Skeletal muscle cell (primary cell): ENCODE measurements around the gene SURF1.
"Not testable (repeated sequence)": the region's sequence is repeated elsewhere in the genome, so short reads cannot be mapped to it uniquely, and the experiment has no call there.

Source experiments
- DNase-seq: peaks from one replicate; pipeline ENCODE4 v3.0.0-alpha.2; 2010; ENCODE audit warnings: low read depth
- H3K4me3 ChIP-seq: 2 replicates; pipeline ENCODE4 v1.5.1; 2011; ENCODE audit warnings: low read depth, mild to moderate bottlenecking, control low read depth, low read length, moderate library complexity

The SURF1 gene

DNA sequence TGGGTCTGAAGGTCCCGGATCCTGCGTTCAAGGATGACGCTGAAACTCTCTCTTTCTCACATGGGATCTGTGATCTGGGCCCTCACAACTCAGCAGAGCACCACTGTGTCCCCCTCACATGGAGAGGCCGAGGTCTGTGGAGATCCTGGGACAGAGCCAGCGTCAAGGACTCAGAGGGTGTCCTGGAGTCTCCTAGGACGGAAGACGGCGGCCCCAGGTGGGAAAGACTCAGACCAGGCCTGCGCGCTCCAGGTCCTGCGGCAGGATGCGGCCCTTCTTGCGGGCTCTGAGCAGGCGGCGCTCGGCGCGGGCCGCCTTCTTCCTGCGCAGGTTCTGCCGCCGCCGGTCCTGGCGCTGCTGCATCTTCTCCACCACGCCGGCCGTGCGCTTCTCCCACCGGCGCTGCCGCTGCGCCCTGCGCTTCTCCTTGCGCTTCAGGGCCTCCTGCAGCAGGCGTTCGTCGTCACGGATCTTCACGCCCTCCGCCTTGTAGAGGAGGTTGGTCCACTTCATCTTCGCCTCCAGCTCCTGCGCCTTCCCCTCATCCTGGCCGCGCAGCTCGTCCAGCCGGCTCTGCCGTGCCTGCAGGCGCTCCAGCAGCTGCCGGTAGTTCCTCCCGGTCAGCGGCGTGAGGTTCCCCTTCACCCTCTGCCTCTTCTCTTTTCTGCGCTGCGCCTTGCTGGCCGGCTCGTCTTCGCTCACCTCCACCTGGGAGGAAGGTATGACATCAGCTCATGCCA is 24.5 kb downstream of the SURF1 start:
- no peak for DNase-seq
- no peak overlapping the region for H3K4me3 ChIP-seq

DNA sequence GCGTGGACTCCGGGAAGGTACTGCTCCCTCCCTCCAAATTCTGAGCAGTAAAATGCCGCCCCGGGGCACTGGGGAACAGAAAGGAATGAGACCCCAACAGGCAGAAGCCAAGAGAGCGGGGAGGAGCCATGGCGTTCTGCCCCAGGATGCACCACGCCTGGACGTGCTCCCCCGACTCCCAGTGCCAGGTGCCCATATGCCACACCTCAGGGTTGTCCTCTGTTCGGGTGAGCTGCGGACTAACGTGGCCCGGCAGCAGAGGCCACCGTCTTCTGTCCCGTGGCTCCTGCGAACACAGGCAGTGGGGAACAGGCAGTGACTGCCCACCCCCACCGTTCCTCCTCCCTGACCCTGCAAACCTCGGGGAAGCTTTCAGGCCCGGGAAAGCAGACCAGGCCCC is 25.1 kb downstream of the SURF1 start:
- H3K4me3 ChIP-seq = no peak overlapping the region
- DNase-seq = no peak

DNA sequence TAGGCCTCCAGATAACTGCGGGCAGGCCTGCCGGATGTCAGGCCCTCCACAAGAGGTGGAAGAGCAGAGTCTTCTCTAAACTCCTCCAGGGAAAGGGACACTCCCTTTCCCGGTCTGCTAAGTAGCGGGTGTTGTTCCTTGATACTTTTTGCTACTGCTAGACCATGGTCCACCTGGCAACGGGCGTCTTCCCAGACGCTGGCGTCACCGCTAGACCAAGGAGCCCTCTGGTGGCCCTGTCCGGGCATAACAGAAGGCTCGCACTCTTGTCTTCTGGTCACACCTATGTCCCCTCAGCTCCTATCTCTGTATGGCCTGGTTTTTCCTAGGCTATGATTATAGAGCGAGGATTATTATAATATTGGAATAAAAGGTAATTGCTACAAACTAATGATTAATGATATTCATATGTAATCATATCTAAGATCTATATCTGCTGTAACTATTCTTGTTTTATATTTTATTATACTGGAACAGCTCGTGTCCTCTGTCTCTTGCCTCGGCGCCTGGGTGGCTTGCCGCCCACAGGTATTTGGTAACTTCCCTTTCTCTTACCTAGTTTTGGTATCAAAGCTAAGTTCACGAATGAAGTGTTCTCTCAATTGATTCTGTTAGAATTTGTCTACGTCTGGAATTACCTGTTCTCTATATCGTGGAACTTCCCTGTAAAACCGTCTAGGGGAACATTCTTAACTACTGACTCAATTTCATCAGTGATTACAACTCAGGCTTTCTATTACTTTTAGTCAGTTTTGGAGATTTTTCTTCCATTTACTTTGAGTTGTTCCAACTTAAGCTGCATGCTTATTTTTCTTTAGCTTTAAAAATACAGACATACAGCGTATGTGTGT is 26.8 kb downstream of the SURF1 start:
- not testable (repeated sequence) for DNase-seq, H3K4me3 ChIP-seq

DNA sequence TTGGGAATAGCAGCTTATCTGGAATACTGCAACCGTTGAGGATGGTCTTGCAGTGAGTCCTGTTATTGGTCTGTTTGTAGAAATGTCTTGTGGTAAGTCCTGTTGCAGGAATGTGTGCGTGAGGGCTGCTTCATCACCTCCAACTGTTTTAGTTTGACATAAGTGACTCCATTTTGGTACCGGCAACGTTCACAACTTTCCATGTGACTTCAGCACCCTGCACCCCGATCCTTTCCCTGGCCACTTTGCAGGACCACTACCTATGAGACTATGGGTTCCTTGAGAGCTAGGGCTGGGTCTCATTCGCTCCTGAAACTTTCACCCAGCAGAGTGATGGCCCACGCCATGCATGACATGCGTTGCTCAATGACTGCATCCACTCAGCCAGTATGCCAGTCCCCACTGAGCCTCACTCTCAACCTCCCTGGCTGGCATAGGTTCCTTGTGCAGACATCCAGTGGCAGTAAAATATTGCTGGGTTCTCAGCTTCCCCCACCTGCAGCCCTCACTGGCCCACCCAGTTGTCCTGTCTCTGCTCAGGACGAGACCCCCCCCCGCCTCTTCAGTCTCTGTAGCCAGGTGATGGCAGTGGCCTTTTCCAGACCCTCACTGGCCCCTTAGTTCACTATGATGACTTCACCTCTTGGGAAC is 28.3 kb downstream of the SURF1 start:
- no peak overlapping the region for H3K4me3 ChIP-seq
- no peak for DNase-seq

DNA sequence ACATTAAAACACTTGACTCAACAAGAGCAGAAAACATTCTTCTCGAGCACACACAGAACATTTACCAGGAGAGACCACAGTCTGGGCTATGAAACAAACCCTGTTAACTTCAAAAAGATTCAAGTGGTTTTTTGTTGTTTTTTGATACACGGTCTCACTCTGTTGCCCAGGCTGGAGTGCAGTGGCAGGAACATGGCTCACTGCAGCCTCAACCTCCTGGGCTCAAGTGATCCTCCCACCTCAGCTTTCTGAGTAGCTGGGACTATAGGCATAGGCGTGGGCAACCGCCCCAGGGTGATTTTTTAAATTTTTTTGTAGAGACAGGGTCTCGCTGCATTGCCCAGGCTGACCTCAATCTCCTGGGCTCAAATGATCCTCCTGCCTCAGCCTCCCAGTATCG is 29.3 kb downstream of the SURF1 start:
- H3K4me3 ChIP-seq, DNase-seq: not testable (repeated sequence)

DNA sequence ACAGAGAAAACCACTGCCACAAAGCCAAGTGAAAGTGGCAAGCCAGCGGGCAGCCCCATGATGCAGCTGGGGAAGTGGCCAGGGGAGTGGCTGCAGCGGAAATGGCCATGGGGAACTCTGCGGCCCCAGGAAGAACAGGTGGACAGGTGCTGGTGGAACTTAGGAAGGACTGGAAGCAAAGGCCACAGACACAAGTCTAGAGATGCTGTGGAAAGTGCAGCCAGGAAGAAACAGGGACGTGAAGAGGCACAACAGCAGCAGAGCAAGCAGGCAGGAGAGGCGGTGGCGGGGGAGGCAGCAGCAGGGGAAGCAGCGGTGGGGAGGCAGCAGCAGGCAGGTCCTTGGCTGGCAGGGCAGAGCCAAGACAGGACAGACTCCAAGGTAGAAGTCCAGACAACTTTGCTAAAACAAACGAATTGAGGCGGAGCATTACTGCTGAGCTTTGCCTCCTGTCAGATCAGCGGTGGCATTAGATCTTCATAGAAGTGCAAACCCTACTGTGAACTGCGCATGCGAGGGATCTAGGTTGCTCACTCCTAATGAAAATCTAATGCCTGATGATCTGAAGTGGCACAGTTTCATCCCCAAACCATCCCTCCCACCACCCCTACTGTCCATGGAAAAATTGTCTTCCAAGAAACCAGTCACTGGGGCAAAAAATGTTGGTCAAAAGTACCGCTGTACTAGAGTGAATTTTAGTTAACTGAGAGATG is 32.1 kb downstream of the SURF1 start:
- no peak overlapping the region for H3K4me3 ChIP-seq
- no peak for DNase-seq

DNA sequence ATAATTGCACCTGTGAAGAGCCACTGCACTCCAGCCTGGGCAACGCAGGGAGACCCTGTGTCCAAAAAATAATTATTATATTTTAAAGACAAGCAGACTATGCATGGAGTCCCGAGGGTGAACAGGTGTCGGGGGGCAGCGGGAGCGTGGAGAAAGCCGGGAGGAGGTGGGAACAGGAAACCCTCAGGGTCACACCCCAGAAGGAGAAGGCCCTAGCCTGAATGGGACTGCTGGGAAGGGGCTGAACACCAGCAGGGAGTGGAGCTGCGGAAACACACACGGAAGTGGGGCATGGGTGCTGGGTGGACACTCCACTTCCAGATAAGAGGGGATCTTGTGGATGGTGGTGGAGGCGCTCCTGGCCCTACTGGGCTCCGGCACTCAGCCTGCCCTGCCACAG is 33.1 kb downstream of the SURF1 start:
- no peak for DNase-seq
- H3K4me3 ChIP-seq = no peak overlapping the region

DNA sequence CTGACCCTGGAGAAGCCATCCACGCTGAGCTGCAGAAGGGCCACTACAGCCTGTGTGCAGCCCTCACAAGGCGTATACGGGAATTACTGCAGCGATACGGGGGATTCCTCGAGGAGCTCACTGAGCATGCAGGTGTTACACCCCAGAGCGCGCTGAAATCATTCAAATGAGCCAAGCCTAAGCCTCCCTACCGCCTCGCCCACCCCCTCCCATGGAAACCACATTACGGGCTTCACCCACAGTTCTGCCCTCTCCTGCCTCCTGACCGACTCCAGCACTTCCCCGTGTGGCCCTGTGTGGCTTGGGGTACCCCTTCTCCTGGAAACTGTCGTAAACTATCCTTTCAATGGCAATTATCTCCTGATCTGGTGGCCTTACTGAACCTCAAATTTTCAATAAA is 33.6 kb downstream of the SURF1 start:
- no peak overlapping the region for H3K4me3 ChIP-seq
- no peak for DNase-seq

DNA sequence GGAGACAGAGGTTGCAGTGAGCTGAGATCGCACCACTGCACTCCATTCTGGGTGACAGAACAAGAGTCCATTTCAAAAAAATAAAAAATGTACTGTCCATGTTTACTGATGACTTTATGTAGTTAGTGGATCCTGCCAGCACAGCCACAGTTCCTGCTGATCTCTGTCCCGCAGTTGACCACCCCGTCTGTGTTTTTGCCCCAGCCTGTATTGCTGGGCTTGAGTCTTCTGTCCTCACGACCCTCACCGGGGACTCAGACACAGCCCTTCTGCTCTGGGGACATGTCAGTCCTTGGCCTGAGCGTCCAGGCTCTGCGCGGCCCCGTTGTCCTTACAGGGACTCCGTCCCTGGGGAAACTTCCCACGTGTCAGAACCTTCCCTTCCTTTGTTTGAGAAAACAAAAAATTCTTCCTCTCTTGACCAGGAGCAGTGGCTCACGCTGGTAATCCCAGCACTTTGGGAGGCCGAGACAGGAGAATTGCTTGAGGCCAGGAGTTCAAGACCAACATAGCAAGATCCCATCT is 34.8 kb downstream of the SURF1 start:
- no peak overlapping the region for H3K4me3 ChIP-seq
- no peak for DNase-seq

DNA sequence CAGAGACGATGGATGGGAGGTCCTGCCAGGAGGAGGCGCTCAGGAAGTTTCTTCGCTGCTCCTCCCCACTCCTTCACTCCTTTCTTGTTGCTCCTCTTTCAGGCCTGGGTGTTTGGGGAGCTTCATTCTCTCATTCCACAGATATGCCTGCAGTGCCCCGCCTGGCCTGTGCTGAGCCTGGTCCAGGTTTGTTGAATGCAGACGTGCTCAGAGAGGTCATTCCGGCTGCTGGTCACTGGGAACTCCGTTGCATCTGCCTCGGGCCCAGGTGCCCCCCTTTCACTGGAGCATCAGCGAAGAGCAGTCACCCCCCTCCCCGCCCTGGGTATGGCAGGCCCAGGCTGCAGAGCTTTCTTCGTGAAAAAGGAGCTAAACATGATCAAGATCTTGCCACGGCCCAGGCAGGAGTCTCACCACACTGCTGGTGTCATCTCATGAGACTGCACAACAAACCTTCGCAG is 35.8 kb downstream of the SURF1 start:
- no peak overlapping the region for H3K4me3 ChIP-seq
- DNase-seq = no peak

DNA sequence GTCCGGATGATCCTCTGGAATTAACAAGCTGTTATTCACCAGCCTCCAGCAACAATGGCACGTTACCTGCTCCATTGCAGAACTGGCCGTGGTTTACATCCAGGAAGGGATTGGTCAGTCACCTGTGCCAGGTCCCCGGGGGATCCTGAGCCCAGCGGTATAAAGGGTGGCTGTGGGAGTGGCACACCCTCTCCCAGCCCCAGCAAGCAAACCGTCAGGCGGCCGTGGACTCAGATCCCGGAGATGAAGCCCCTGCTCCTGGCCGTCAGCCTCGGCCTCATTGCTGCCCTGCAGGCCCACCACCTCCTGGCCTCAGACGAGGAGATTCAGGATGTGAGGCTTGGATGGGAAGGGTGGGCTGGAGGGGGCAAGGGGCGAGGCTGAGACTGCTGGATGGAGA is 38.7 kb downstream of the SURF1 start:
- H3K4me3 ChIP-seq, DNase-seq: not testable (repeated sequence)

DNA sequence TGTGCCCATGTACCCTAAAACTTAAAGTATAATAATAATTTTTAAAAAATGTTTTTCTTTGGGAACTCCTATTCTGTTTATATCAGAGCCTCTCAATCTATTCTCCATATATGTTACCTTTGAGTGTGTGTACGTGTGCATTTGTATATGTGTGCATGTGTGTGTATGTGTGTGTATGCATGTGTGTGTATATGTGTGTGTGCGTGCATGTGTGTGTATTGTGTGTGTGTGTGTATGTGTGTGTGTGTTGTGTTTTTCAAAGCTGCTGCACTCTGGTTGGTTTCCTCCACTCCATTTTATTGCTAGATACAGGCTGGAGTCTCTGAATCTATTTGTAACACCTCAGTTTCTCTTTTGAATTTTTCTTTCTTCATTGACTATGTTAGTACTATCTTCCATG is 40.3 kb downstream of the SURF1 start:
- DNase-seq = no peak
- H3K4me3 ChIP-seq = no peak overlapping the region

DNA sequence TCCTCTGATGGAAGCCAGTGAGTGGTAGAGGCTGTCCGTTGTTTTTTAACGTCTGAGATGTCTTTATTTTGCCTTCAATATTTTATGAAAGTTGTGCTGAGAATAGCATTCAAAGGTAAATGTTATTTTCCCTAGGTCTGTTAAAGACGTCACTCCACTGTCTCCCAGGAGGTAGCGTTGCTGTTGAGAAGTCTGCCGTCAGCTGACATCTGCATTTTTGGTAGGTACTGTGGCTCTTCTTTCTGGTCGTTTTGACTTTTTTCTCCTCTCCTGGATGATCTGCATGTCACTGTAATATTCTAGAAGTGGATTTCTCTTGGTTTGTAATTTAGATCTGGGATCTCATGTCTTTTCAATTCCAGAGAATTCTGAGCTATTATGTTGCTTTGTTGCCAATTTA is 46.7 kb downstream of the SURF1 start:
- H3K4me3 ChIP-seq = no peak overlapping the region
- no peak for DNase-seq

DNA sequence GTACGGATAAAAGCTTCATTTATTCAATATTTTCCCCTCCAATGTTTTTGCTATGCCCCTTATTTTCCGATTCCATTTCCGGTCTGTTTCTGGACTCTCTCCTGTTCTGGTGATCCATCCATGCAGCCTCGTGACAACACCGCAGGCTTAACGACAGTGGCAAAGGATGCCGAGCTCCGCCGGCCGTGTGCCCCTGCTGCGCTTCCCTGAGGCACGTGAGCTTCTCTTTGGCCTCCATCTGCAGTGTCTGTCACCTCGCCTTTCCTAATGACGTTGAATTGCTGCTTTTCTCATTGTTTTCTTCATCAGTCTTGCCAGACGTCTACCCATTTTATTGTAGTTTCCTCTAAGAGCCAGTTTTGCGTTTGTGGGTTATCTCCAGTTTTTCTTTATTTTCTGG is 49.0 kb downstream of the SURF1 start:
- no peak overlapping the region for H3K4me3 ChIP-seq
- DNase-seq = no peak

DNA sequence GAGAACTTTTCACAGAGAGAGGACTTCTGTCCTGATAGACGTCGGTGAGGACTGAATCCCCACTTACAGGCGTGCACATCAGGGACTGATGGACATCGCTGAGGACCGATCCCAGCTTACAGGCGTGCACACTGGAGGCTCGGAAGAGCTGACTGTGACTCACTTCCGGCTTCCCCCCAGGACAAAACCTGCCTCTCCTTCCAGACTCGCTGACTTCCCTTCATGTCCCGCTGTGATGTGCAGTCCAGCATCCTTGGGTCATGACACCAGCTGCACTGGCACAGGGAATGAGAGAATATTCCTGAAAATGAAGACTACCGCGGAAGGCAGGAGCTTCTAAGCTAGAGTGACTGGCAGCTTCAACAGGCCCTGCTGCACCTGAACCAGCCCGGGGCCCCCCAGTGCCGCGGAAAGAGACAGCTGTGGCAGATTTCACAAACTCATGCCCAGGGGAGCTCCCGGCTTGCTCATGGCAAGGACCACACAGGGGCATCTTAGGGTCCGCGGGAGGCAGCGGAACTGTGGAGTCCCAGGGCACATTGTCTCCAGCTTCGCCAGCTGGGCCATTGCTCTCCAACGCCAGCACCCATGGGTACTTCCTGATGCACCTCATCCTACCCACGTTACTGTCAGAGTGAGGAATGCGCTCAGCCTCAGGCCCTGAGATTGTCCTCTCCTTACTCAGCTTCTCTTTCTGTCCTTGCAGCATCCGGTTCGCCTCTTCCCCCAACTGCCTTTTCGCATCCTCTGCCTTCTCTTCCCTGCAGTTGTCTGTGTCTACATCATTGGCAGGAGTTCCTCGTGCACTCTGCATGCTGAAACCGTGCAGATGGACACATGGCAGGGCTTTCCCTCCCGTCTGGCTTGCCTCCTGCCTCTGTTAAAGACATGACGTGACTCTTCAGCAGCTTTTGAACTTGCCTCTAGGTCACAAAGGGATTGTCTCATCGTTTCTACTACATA is 49.8 kb downstream of the SURF1 start:
- no peak for DNase-seq
- no peak overlapping the region for H3K4me3 ChIP-seq

DNA sequence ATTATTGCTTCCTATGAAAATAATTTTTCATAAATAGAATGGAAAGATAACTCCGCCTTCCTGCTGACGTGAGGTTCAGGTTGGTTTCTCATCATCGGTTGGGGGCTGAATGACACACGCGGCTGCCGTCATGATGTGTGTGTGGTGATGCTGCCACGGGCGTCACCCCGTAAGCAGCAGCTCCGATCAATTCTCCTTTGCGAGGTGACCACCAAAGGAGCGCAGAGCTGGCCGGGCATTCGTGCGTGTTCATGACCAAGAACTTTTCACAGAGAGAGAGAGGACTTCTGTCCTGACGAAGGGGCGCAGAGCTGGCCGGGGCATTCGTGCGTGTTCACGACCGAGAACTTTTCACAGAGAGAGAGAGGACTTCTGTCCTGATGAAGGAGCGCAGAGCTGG is 50.6 kb downstream of the SURF1 start:
- no peak overlapping the region for H3K4me3 ChIP-seq
- DNase-seq = no peak

DNA sequence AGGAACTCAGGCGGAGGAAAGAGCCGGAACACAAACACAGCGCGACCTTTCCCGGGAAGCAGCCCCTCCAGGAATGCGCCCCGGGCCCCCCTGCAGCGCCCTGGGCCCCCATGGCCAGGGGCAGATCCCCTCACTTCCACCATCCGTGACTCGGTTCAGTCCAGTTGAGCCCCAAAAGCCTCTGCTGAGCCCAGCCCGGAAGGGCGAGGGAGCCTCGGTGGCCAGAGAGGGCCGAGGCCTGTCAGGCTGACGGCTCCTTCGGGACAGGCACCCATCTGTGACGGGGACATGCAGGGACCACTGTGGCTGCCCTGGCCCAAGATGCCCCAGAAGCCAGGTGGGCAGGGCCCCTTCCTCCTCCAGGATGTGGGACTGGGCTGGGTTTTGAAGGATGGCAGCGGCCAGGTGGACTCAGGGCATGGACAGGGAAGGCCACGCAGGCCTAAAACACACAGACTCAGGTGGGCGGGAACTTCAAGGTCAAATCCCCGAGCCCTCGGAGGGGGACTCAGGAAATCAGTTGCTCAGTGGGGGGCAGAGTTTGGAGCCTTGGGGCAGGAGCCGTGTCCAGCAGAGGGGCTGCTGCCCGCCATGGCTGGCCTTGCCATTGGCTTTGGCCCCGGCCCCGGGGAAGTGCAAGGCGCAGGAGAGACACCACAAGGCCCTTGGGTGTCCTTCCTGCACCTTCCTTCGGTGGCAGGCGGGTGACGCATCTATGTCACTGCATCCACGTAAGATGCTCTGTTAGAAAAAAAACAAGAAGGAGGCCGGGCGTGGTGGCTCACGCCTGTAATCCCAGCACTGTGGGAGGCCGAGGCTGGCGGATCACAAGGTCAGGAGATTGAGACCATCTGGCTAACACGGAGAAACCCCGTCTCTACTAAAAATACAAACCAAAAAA is 51.6 kb downstream of the SURF1 start:
- H3K4me3 ChIP-seq = no peak overlapping the region
- no peak for DNase-seq

DNA sequence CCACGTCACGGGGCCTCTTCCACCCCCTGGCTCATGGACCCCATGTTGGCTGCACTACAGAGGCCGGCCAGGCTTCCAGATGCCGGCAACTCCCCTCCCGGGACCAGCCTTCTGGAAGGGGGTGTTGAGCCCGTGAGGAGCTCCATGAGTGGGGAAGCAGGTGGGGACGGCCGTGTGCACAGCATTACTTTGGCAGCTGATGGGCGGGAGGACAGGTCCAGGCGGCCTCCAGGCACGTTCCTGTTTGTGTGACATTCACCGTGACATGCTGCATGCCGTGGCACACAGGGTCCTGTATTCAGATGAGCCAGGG is 52.2 kb downstream of the SURF1 start:
- H3K4me3 ChIP-seq = no peak overlapping the region
- DNase-seq = no peak
